Hematopoietic multipotent progenitor cell treated with erythropoietin and hydrocortisone succinate and interleukin-3 and kit ligand, for 15 days (in vitro differentiated cells): ENCODE measurements around the gene PLP2.
A peak's percentile ranks its signal among the peaks of the same experiment; 100 is the strongest.
"Not testable (repeated sequence)": the region's sequence is repeated elsewhere in the genome, so short reads cannot be mapped to it uniquely, and the experiment has no call there.

ENCODE experiments used
- DNase-seq: peaks from one replicate; pipeline ENCODE4 v3.0.0-alpha.2; 2015; ENCODE audit warnings: low spot score

Gene PLP2

DNA sequence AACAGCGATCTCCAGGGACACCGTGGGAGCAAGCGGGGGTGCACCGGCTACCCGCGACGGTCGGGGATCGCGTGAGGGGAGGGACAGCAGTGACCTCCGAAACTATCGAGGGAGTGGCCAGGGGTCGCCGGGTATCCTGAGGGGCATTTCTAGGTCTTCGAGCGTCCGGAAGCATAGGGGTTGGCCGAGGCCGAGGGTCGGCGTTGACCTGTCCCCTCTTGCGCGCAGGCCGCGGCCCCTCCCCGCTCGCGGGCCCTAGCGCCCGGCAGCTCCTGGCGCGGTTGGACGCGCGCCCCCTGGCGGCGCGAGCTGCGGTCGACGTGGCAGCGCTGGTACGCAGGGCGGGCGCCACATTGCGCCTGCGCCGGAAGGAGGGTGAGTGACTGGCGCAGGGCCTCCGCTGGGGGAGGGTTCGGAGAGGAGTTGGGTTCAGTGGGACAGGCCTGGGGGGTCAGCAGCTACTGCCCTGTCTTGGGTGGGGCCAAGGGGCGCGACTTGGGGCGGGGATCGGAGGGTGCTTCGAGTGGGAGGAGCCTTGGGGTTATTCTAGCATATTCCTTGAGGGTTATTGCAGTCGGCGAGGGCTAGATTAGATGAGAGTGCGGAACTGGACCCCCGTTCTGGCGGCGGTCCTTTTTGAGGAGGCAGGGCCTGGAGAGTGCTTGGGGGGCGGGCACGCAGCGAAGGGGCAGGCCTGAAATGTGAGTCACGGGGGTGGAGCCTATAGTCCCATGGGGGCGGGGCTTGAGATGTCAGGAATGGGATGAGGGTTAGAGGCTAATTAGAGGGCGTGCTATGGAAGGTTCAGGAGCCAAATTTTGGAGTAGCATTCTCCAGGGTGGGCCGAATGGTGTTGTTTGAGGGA is 7.9 kb upstream of the PLP2 start:
- DNase-seq: peak; percentile 88

GRCh38 chrX:49164589-49165360 is 6.9 kb upstream of the PLP2 start:
- DNase-seq: no peak

- peak; percentile 76 for DNase-seq
Measured at GRCh38 chrX:49165901-49166881, 5.5 kb upstream of the PLP2 start.

- peak; percentile 70 for DNase-seq
Measured at GRCh38 chrX:49166914-49167739, 4.6 kb upstream of the PLP2 start.

DNA sequence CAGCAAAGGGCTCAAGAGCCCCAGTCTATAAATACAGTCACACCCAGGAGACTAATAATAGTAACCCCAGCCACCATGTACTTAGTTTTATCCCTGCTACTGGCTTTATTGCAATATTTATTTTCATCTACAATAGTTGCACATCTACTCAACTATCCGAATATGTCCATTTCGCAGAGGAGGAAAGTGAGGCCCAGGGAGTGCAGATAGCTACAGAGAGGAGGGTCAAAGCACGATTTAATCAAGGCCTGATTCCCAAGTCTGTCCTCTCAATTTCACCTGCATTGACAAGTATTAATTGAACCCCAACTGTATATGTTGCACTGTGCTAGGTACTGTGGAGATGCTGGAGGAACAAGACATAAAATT is 4.0 kb upstream of the PLP2 start:
- no peak for DNase-seq

DNA sequence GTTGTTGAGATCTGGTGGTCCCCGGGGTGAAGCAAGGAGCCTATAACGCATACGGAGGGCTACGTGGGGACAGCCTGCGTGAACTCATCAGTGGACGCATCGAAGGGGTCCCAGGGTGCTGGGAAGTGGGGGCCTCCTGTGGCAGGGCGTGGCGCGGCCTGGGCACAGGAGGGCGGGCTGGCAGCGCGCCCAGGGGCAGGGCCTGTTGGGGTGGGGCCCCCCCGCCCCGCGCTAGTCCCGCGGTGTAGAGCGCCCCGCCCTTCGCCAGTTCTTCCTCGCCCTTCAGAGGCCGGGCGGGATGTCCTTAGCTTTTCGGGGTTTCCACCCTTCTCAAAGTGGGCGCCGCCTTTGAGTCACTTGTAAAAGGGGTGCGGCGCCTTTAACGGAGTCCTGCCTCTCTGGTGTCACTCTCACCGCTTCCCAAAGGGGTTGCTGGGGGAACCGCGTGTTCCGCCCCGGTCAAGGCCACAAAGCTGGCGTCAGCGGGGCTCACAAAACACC is 632 bp downstream of the PLP2 start:
- peak; percentile 90 for DNase-seq

DNA sequence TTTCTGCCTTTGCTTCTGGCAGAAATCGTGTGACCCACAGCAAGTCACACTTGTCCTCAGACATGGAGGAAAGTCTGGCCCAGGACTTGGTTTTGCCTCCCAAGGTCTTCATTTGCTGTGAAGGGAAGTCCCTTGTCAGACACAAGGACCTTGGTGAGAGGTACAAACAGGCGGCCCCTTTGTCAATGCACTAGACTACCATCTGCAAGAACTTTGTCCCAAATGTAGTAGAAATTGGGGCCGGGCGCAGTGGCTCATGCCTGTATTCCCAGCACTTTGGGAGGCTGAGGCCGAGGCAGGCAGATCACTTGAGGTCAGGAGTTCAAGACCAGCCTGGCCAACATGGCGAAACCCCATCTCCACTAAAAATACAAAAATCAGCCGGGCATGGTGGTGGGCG is 1.8 kb downstream of the PLP2 start:
- DNase-seq: not testable (repeated sequence)

DNA sequence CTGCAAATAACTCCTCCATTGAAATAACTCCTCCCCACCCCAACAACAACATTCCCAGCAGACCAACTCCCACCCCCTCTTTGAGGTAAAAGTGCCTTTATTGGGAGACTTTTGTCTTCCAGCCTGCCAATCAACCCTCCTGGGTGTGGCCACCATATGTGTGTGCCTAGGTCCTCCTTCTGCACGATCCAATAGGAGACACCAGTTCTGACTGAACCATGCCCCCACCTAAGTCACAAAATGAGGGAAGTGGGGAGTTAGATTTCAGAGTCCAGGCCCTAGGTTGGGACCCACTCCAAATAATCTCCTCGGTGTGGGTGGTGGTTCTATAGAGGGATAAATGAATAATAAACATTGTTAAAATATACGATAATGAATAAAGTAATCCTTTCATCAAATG is 3.0 kb downstream of the PLP2 start:
- no peak for DNase-seq

DNA sequence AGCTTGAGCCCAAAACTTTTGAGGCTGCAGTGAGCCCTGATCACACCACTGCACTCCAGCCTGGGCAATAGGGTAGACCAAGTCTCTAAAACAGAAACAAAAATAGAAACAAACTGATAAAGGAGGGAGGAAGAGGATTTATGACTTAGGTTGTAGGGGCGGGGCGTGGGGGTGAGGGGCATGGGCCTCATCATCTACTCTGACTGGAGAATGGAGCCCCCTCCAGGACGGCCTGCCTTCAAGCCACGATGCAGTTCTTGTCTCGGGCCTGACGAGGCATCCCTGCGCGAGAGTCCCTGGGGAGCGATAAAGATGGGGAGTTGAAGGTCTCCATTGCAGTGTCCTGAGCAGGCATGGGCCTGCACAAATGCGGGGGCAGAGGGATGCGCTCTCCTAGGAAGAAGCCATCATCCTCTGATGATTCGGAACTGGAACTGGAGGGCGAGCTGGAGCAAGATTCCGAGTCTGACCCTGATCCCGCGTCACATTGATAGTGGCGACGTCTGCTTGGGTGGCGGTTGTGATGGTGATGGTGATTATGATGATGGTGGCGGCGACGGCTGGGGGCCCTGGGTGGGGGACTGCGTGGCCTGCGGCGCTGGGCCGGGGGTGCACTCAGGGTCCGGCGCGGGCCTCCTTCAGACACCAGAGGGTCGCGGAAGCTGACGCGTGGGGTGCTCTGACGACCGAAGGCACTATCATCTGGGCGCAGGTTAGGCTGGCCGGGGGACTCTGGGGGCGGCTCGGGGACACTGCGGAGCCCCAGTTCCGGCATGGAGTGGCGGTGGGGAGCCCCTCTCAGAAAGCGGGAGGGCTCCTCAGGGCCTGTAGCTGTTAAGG is 4.0 kb downstream of the PLP2 start:
- no peak for DNase-seq

GRCh38 chrX:49176421-49177326 is 5.0 kb downstream of the PLP2 start:
- DNase-seq: peak; percentile 78

DNA sequence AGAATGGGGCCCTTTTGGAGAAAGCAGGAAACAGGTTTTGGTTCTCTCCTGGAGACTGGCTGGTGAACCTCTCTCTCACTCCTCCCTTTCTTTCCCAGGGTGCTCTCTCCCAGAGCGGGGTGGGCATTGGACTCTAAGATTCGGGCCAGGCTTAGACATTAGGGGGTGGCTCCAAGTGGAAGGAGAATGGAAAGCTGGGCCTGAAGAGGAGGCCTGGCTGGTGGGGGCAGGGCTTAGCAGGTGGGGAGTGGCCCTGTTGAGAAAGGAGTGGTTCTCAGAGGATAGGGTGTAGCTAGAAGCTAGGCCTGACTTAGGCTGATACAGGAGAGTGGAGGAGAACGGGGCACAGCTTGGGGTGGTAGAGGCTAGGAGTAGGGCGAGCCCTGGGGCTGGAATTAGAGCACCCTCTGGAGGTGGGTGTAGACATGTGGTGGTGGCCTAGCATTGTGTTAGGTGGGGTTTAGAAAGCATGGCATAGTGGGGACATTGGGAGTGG is 5.7 kb downstream of the PLP2 start:
- DNase-seq: peak; percentile 91

DNA sequence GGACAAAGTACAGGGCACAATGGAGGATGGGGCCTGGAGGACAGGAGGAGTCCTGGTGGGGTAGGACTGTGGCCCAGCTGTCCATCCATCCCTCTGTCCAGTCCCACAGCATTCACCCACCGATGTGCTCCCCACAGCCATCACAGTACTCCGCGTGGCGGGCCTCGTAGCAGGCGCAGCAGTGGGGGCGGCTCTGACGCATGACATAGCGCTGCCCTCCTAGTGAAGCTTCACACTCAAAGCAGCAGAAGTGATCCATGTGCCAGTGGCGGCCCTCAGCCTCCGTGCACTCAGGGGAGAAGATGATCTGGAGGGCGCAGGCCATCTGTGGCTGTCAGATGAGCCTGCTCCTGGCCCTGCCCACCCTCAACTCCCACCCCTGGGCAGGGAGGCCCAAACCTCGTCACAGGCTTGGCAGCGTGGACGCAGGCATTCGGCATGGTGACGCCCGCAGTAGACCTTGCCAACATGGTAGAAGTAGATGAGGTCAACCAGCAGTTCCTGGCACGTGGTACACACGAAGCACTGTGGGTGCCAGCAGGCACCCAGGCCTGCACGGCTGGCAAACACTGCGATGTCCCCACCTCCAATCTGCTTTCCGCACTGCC is 6.3 kb downstream of the PLP2 start:
- DNase-seq: peak; percentile 43

DNA sequence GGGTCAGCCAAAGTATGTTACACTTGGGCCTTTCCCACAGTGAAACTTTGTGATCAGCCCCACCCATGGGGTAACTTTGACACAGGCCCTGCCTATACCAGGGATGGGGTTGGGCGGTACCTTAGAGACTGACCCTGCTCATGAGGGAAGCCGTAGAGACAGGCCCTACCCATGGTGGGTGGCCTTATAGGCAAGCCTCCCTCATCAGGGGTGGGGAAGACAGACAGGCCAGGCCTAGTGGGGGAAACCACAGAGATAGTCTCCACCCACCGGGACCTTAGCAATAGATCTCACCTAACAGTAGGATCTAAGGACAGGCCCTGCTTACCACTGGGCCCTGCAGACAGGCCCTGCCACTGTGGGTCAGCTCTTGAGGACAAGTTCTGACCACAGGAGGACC is 6.8 kb downstream of the PLP2 start:
- DNase-seq: no peak

- no peak for DNase-seq
Measured at GRCh38 chrX:49179358-49179757, 7.7 kb downstream of the PLP2 start.

DNA sequence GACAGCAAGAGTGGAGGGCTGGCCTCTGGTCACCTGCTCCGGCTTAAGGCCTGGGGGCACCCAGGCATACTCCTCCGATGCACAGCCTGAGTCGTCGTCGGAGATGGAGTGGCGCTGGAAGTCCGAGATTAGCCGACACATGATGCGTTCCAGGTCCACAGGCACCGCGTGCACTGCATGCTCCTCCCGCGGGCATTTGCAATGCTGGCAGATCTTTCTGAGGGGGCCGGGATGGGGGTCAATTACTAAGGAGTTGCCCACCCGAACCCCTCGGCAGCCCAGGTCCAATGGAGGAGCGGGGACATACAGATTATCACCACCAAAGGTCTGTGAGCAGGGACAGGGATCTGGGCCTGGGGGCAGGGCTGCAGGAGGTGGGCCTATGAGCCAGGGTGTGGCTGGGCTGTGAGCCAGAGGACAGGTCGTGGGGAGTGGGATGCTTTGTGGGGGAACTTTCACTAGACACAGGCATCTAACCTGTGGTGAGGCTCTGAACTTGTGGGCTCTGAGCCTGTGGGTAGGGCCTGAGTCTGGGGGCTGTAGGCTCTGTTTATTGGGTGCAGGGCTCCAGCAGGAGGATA is 12.1 kb downstream of the PLP2 start:
- no peak for DNase-seq

DNA sequence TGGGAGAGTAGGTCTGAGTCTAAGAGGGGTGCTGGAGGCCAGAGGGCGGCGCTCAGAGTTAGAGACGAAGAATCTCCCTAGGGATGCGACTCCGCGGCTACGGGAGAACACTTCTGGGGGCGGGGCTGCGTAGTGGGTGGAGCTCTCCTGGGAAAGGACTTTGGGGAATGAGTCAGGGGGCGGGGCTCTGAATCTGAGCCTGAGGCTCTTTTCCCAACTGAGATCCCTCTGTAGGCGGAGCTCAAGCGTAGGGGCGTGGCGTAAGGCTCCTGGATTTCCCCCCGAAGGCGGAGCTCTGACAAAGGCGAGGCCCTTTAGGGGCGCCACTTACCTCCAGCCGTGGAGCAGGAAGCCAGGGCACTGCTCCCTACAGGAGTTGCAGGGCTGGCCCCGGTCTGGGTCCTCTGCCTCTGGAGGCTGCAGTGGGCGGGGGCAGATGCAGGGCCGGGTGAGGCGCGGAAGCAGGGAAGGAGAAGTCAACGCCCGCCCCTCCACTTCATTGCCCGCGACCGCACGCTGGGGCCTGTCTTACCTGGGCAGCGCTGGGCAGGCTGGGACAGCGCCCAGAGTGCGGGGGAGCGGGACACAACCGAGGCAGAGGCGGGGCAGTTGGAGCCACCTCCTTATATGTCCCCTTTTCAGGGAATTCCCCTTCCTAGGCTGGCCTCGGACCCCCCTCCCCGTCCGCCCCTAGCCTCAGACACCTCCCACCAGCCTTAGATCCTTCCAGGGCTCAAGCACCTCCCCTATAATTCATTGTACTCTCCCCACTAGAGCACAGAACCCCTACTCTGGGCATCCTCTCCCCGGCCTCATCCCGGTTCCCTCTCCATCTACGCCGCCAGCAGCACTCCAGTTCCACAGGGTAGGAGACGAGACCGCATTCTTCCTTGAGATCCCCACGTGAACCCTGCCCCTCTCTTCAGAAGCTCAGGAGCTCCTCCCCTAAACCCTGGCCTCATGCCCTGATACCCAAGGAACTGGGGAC is 12.9 kb downstream of the PLP2 start:
- DNase-seq: peak; percentile 49
